Measurements from ENCODE around the gene ARSI. TPM values are rescaled to one million over a fixed set of nuclear protein-coding genes. Genes with fewer than 3 reads are reported as not detected.

Gene ARSI
- total RNA-seq, 1 experiment from 2014 or later: 0.71 TPM

- no peaks in the 10 kb centered on the region for H3K9me3 Mint-ChIP-seq (ENCODE audit: low read depth, unreplicated experiment)
- intact Hi-C loops (cut with micrococcal nuclease; ENCODE audit: unreplicated experiment): loop anchor here (1.0 kb wide), 1 partner anchor 63 kb away; no protein-coding TSS in a partner anchor
- no TSS peak for BruUV-seq (replicated peaks)
- peak; percentile 94 for TF ChIP-seq CTCF (IDR thresholded peaks at IDR 0.05; ENCODE audit: unreplicated experiment)
- CTCF ChIA-PET: interaction anchor here (1.5 kb wide), 1 partner anchor 16 kb away, joined by 5 read pairs; the partner anchor contains the start of gene ARSI
- no peaks in the 10 kb centered on the region for H3K4me1 Mint-ChIP-seq (ENCODE audit: low read depth, unreplicated experiment)
- H3K27me3 Mint-ChIP-seq (ENCODE audit: unreplicated experiment): peaks cover 89% of the 10 kb centered on the region
- H3K36me3 Mint-ChIP-seq (ENCODE audit: insufficient read depth, unreplicated experiment): no peaks in the 10 kb centered on the region
- H3K4me3 Mint-ChIP-seq (ENCODE audit: low read depth, unreplicated experiment): no peak overlapping the region
- no peak overlapping the region for H3K27ac Mint-ChIP-seq (ENCODE audit: unreplicated experiment)
- peak; percentile 79 for DNase-seq
Observed at GRCh38 chr5:150286820-150287219, 15.9 kb downstream of the ARSI start.

- no peak for TF ChIP-seq CTCF (IDR thresholded peaks at IDR 0.05; ENCODE audit: unreplicated experiment)
- intact Hi-C loops (cut with micrococcal nuclease; ENCODE audit: unreplicated experiment): no loop called here
- no peak for DNase-seq
- Mint-ChIP-seq H3K4me1 (ENCODE audit: low read depth, unreplicated experiment) (no peaks in the 10 kb centered on the region), H3K27me3 (ENCODE audit: unreplicated experiment) (peaks cover 97% of the 10 kb centered on the region), H3K4me3 (ENCODE audit: low read depth, unreplicated experiment) (no peak overlapping the region), H3K36me3 (ENCODE audit: insufficient read depth, unreplicated experiment) (no peaks in the 10 kb centered on the region), H3K9me3 (ENCODE audit: low read depth, unreplicated experiment) (no peaks in the 10 kb centered on the region), H3K27ac (ENCODE audit: unreplicated experiment) (no peak overlapping the region)
- CTCF ChIA-PET: interaction anchor here (0.6 kb wide), 1 partner anchor 1293 kb away, joined by 4 read pairs; no protein-coding TSS in a partner anchor
- no TSS peak for BruUV-seq (replicated peaks)
Observed at GRCh38 chr5:150285114-150285513, 17.6 kb downstream of the ARSI start.

GRCh38 chr5:150284311-150284710 lies 18.4 kb downstream of the ARSI start:
- Mint-ChIP-seq H3K27me3 (ENCODE audit: unreplicated experiment) (peaks cover 97% of the 10 kb centered on the region), H3K27ac (ENCODE audit: unreplicated experiment) (no peak overlapping the region), H3K4me3 (ENCODE audit: low read depth, unreplicated experiment) (no peak overlapping the region), H3K4me1 (ENCODE audit: low read depth, unreplicated experiment) (no peaks in the 10 kb centered on the region), H3K9me3 (ENCODE audit: low read depth, unreplicated experiment) (no peaks in the 10 kb centered on the region), H3K36me3 (ENCODE audit: insufficient read depth, unreplicated experiment) (no peaks in the 10 kb centered on the region)
- DNase-seq: no peak
- no TSS peak for BruUV-seq (replicated peaks)
- CTCF ChIA-PET: interaction anchor here (0.6 kb wide), 1 partner anchor 1293 kb away, joined by 4 read pairs; no protein-coding TSS in a partner anchor
- intact Hi-C loops (cut with micrococcal nuclease; ENCODE audit: unreplicated experiment): no loop called here
- TF ChIP-seq CTCF (IDR thresholded peaks at IDR 0.05; ENCODE audit: unreplicated experiment): no peak

GRCh38 chr5:150283904-150284303 lies 18.8 kb downstream of the ARSI start:
- BruUV-seq (replicated peaks): no TSS peak
- H3K4me1 Mint-ChIP-seq (ENCODE audit: low read depth, unreplicated experiment): no peaks in the 10 kb centered on the region
- no peak overlapping the region for H3K4me3 Mint-ChIP-seq (ENCODE audit: low read depth, unreplicated experiment)
- H3K27me3 Mint-ChIP-seq (ENCODE audit: unreplicated experiment): peaks cover 97% of the 10 kb centered on the region
- CTCF ChIA-PET: interaction anchor here (0.6 kb wide), 1 partner anchor 127 kb away, joined by 3 read pairs; no protein-coding TSS in a partner anchor
- no peak for TF ChIP-seq CTCF (IDR thresholded peaks at IDR 0.05; ENCODE audit: unreplicated experiment)
- intact Hi-C loops (cut with micrococcal nuclease; ENCODE audit: unreplicated experiment): no loop called here
- no peaks in the 10 kb centered on the region for H3K36me3 Mint-ChIP-seq (ENCODE audit: insufficient read depth, unreplicated experiment)
- no peak for DNase-seq
- H3K9me3 Mint-ChIP-seq (ENCODE audit: low read depth, unreplicated experiment): no peaks in the 10 kb centered on the region
- H3K27ac Mint-ChIP-seq (ENCODE audit: unreplicated experiment): no peak overlapping the region
